CD4-positive, alpha-beta T cell treated with Interleukin-6 at 100 ng/mL for 8 hours (primary cell): Measurements from ENCODE around the gene ZNF684.
"Not testable (repeated sequence)": the region's sequence is repeated elsewhere in the genome, so short reads cannot be mapped to it uniquely, and the experiment has no call there.

Experiments
- DNase-seq: peaks from one replicate; pipeline ENCODE4 v3.0.0-alpha.2; 2020; ENCODE audit warnings: mixed read lengths, low spot score

ZNF684 gene

GRCh38 chr1:40574805-40575204 is 43.4 kb downstream of the ZNF684 start:
- DNase-seq, result not testable (repeated sequence)

GRCh38 chr1:40575336-40575735 is 43.9 kb downstream of the ZNF684 start:
- DNase-seq, result no peak

- no peak for DNase-seq
Observed at GRCh38 chr1:40582116-40582515, 50.7 kb downstream of the ZNF684 start.

- no peak for DNase-seq
Observed at GRCh38 chr1:40583980-40584379, 52.5 kb downstream of the ZNF684 start.

- DNase-seq, result no peak
Observed at GRCh38 chr1:40588586-40588985, 57.1 kb downstream of the ZNF684 start.

DNA sequence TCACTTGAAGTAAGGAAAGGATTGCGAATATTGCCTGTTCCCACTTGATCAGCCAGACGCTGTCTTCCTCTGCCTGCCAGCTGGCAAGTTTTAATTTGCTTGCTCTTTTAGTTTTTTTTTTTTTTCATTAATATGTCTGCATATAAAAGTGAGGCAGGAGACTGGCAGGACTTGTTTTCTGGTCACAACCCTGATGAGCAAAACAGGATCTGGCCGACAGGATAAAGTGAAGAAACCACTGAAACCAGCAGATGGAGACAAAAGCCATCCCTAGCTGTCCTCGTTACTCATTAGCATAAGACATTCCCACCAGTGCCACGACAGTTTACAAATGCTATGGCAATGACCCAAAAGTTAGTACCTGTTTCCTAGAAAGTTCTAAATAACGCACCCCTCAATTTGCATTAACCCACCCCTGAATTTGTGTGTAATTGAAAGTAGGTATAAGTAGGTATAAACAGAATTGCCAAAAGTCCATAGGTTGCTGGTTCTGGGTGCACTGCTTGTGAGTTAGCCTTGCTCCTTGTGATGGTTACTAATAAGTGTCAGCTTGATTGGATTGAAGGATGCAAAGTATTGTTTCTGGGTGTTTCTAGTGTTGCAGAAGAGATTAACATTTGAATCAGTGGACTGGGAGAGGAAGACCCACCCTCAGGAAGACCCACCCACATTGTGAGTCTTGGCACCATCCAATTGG is 60.8 kb downstream of the ZNF684 start:
- peak; percentile 7 for DNase-seq

- no peak for DNase-seq
Observed at GRCh38 chr1:40593449-40594186, 62.2 kb downstream of the ZNF684 start.

- DNase-seq, result no peak
Observed at GRCh38 chr1:40594187-40594531, 62.7 kb downstream of the ZNF684 start.

- DNase-seq, result no peak
Observed at GRCh38 chr1:40595623-40596022, 64.2 kb downstream of the ZNF684 start.
